NCI-H1105 (cell line): ENCODE results near the gene HIC1.
"Not testable (repeated sequence)": the region's sequence is repeated elsewhere in the genome, so short reads cannot be mapped to it uniquely, and the experiment has no call there.

ENCODE experiments used
- DNase-seq: peaks from one replicate; lab custom pipeline; 2025; lab: John Stamatoyannopoulos, UW

HIC1 gene

GRCh38 chr17:2054512-2055291 is at the start of gene HIC1:
Gene HIC1, plus strand, starts transcription at chr17:2055103. Its CDS starts 1,588 bp downstream, at chr17:2056691.
- DNase-seq, result peak; percentile 19

- no peak for DNase-seq
These were observed 46.4 kb upstream of the HIC1 start for GRCh38 chr17:2008332-2009126.

- no peak for DNase-seq
These were observed 45.2 kb upstream of the HIC1 start for GRCh38 chr17:2009737-2010136.

- DNase-seq, result peak; percentile 3
These were observed 43.2 kb upstream of the HIC1 start for GRCh38 chr17:2011411-2012371.

- DNase-seq, result no peak
These were observed 42.4 kb upstream of the HIC1 start for GRCh38 chr17:2012499-2012898.

- not testable (repeated sequence) for DNase-seq
These were observed 41.5 kb upstream of the HIC1 start for GRCh38 chr17:2013220-2013993.

- no peak for DNase-seq
These were observed 40.9 kb upstream of the HIC1 start for GRCh38 chr17:2013994-2014317.

GRCh38 chr17:2015314-2015713 is 39.6 kb upstream of the HIC1 start:
- DNase-seq, result no peak

- no peak for DNase-seq
These were observed 38.4 kb upstream of the HIC1 start for GRCh38 chr17:2016494-2016893.

GRCh38 chr17:2017274-2017941 is 37.5 kb upstream of the HIC1 start:
- no peak for DNase-seq

- no peak for DNase-seq
These were observed 36.0 kb upstream of the HIC1 start for GRCh38 chr17:2018716-2019510.

GRCh38 chr17:2019723-2020122 is 35.2 kb upstream of the HIC1 start:
- no peak for DNase-seq

GRCh38 chr17:2020721-2021120 is 34.2 kb upstream of the HIC1 start:
- DNase-seq, result no peak

GRCh38 chr17:2022647-2023240 is 32.2 kb upstream of the HIC1 start:
- no peak for DNase-seq

GRCh38 chr17:2023256-2023655 is 31.6 kb upstream of the HIC1 start:
- DNase-seq, result no peak

GRCh38 chr17:2023692-2024571 is 31.0 kb upstream of the HIC1 start:
- DNase-seq, result peak; percentile 60

- no peak for DNase-seq
These were observed 30.2 kb upstream of the HIC1 start for GRCh38 chr17:2024572-2025219.

GRCh38 chr17:2025220-2025621 is 29.7 kb upstream of the HIC1 start, which contains the start of gene RTN4RL1:
Gene RTN4RL1, minus strand, starts transcription at chr17:2025334. Its CDS starts 469 bp downstream, at chr17:2024865.
- DNase-seq, result peak; percentile 29
